ENCODE measurements around the gene IFNK. TPM values are rescaled to one million over a fixed set of nuclear protein-coding genes. Genes with fewer than 3 reads are reported as not detected.

IFNK gene
- total RNA-seq, 1 donor from 2014 or later = not detected

- no peak for DNase-seq
Observed at GRCh38 chr9:27514551-27514950, 9.5 kb upstream of the IFNK start.

GRCh38 chr9:27518006-27518405 lies 6.1 kb upstream of the IFNK start:
- DNase-seq = no peak

- DNase-seq = no peak
Observed at GRCh38 chr9:27518809-27519208, 5.3 kb upstream of the IFNK start.

GRCh38 chr9:27519466-27520465 lies 4.3 kb upstream of the IFNK start:
- no peak for DNase-seq

GRCh38 chr9:27520986-27521385 lies 3.1 kb upstream of the IFNK start:
- no peak for DNase-seq

GRCh38 chr9:27523141-27523540 lies 949 bp upstream of the IFNK start:
- DNase-seq = no peak

GRCh38 chr9:27527702-27528075 lies 3.6 kb downstream of the IFNK start:
- no peak for DNase-seq

- peak; percentile 42 for DNase-seq
Observed at GRCh38 chr9:27528076-27528885, 4.2 kb downstream of the IFNK start.

- DNase-seq = peak; percentile 19
Observed at GRCh38 chr9:27528886-27529315, 4.8 kb downstream of the IFNK start.

- peak; percentile 77 for DNase-seq
Observed at GRCh38 chr9:27529316-27530278, 5.5 kb downstream of the IFNK start, which contains the start of gene MOB3B. Gene MOB3B, minus strand, starts transcription at chr9:27529814. Its CDS starts 74,264 bp downstream, at chr9:27455550.

- no peak for DNase-seq
Observed at GRCh38 chr9:27530915-27531755, 7.0 kb downstream of the IFNK start.

GRCh38 chr9:27532046-27532445 lies 8.0 kb downstream of the IFNK start:
- DNase-seq = no peak

- no peak for DNase-seq
Observed at GRCh38 chr9:27533311-27533710, 9.2 kb downstream of the IFNK start.

- DNase-seq = no peak
Observed at GRCh38 chr9:27534131-27534530, 10.0 kb downstream of the IFNK start.

- DNase-seq = no peak
Observed at GRCh38 chr9:27534658-27535209, 10.6 kb downstream of the IFNK start.

GRCh38 chr9:27535701-27536118 lies 11.6 kb downstream of the IFNK start:
- DNase-seq = no peak

GRCh38 chr9:27536168-27536567 lies 12.1 kb downstream of the IFNK start:
- no peak for DNase-seq

- no peak for DNase-seq
Observed at GRCh38 chr9:27537027-27537435, 12.9 kb downstream of the IFNK start.

- DNase-seq = no peak
Observed at GRCh38 chr9:27537756-27538155, 13.7 kb downstream of the IFNK start.

GRCh38 chr9:27538647-27539046 lies 14.6 kb downstream of the IFNK start:
- DNase-seq = no peak

All from dermis blood vessel endothelial cell (primary cell).